ENCODE data around the gene HSPA12B. TPM values are rescaled to one million over a fixed set of nuclear protein-coding genes. Genes with fewer than 3 reads are reported as not detected.

HSPA12B gene
- total RNA-seq, 3 donors from 2014 or later (not counting 1 experiment from before 2014, with no cell fraction given), result not detected

DNA sequence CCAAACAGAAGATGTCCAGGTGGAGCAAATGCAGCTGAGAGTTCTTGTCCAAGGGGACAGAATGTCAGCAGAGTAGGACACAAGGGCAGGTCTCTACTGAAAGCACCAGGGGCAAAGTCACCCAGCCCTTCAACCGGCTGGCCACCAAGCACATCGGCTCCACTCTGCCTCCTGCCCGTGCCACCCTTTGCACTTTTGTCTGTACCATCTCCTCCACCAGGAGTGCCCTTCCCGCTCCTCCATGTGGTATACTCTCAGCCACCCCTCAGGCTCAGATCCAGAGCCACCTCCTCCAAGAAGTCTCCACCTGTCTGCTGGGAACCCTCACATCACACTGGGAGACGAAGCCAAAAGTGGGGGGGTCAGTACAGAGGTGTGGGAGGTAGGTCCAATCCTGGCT lies 4.1 kb upstream of the HSPA12B start:
- Histone ChIP-seq H3K27ac (ENCODE audit: low read length) (no peak overlapping the region), H3K4me3 (ENCODE audit: low read length) (no peak overlapping the region), H3K9me3 (ENCODE audit: control insufficient read depth, insufficient read depth, low read length) (no peaks in the 10 kb centered on the region), H3K36me3 (ENCODE audit: control insufficient read depth, insufficient read depth, low read length) (no peaks in the 10 kb centered on the region), H3K4me1 (ENCODE audit: control insufficient read depth, insufficient read depth, low read length) (no peaks in the 10 kb centered on the region), H3K27me3 (ENCODE audit: control insufficient read depth, insufficient read depth, low read length) (peaks cover 12% of the 10 kb centered on the region)
- Mint-ChIP-seq H3K9me3 (no peaks in the 10 kb centered on the region), H3K27me3 (ENCODE audit: low read depth in 2 of 2) (peaks cover 29 to 35% of the 10 kb centered on the region in 2 donors), H3K36me3 (no peaks in the 10 kb centered on the region), H3K4me3 (no peak overlapping the region), H3K4me1 (peaks cover 0 to 4% of the 10 kb centered on the region in 2 donors), H3K27ac (no peak overlapping the region)
- ATAC-seq (no peak), DNase-seq (no peak)
- WGBS (ENCODE audit: insufficient coverage), result 92% methylated on average over 5 of the region's 5 CpGs
- TF ChIP-seq, protein P1, sequence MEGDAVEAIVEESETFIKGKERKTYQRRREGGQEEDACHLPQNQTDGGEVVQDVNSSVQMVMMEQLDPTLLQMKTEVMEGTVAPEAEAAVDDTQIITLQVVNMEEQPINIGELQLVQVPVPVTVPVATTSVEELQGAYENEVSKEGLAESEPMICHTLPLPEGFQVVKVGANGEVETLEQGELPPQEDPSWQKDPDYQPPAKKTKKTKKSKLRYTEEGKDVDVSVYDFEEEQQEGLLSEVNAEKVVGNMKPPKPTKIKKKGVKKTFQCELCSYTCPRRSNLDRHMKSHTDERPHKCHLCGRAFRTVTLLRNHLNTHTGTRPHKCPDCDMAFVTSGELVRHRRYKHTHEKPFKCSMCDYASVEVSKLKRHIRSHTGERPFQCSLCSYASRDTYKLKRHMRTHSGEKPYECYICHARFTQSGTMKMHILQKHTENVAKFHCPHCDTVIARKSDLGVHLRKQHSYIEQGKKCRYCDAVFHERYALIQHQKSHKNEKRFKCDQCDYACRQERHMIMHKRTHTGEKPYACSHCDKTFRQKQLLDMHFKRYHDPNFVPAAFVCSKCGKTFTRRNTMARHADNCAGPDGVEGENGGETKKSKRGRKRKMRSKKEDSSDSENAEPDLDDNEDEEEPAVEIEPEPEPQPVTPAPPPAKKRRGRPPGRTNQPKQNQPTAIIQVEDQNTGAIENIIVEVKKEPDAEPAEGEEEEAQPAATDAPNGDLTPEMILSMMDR (IDR thresholded peaks at IDR 0.05), result no peak
- intact Hi-C loops (cut with micrococcal nuclease), result no loop called here

DNA sequence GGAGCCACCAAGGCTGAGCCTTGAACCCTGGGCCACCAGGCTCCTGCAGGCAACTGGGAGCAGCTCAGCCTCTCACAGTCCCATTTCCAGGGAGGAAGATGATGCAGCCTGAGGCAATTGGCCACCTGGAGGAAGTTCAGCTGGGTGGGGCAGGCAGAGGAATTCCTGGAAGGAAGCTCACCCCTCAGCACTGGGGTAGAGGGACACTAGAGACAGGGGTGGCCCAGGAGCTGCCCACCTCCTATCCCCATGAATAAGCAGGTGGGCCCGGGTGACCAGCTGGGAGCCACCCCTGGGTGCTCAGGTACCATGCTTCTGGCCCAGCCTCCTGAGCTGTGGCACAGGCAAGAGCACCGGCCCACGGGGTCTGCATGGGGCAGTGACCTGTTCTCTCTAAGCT lies 3.6 kb upstream of the HSPA12B start:
- intact Hi-C loops (cut with micrococcal nuclease), result no loop called here
- H3K36me3 ChIP-seq (ENCODE audit: control insufficient read depth, insufficient read depth, low read length), result no peaks in the 10 kb centered on the region
- no peak overlapping the region for H3K4me3 ChIP-seq (ENCODE audit: low read length)
- H3K27me3 ChIP-seq (ENCODE audit: control insufficient read depth, insufficient read depth, low read length), result peaks cover 15% of the 10 kb centered on the region
- ATAC-seq, result no peak
- TF ChIP-seq, protein P1 (IDR thresholded peaks at IDR 0.05), result no peak
- Mint-ChIP-seq H3K36me3 (no peaks in the 10 kb centered on the region), H3K27me3 (ENCODE audit: low read depth in 2 of 2) (peaks cover 35 to 40% of the 10 kb centered on the region in 2 donors), H3K4me3 (no peak overlapping the region), H3K4me1 (peaks cover 0 to 4% of the 10 kb centered on the region in 2 donors), H3K9me3 (no peaks in the 10 kb centered on the region), H3K27ac (no peak overlapping the region)
- H3K9me3 ChIP-seq (ENCODE audit: control insufficient read depth, insufficient read depth, low read length), result no peaks in the 10 kb centered on the region
- no peak for DNase-seq
- WGBS (ENCODE audit: insufficient coverage), result 84% methylated on average over 3 of the region's 3 CpGs
- H3K27ac ChIP-seq (ENCODE audit: low read length), result no peak overlapping the region
- H3K4me1 ChIP-seq (ENCODE audit: control insufficient read depth, insufficient read depth, low read length), result no peaks in the 10 kb centered on the region

DNA sequence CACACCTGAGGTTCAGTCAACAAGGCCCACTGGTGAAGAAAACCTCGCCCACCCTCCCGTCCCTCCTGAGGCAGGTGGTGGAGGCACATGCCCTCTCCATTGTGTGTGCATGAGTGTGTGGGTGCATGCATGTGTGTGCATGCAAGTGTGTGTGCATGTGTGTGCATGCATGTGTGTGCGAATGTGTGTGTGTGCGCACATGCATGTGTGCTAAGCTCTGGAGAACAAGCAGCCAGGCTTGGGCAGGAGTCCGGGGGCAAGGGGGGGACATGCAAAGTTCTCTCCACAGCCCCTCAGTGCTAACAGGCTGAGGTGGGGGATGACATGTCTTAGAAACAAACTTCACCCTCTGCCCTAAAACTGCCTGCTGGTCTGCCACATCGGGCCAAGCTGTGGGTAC lies 3.1 kb upstream of the HSPA12B start:
- Histone ChIP-seq H3K4me3 (ENCODE audit: low read length) (no peak overlapping the region), H3K9me3 (ENCODE audit: control insufficient read depth, insufficient read depth, low read length) (no peaks in the 10 kb centered on the region), H3K27me3 (ENCODE audit: control insufficient read depth, insufficient read depth, low read length) (peaks cover 15% of the 10 kb centered on the region), H3K27ac (ENCODE audit: low read length) (no peak overlapping the region), H3K4me1 (ENCODE audit: control insufficient read depth, insufficient read depth, low read length) (no peaks in the 10 kb centered on the region), H3K36me3 (ENCODE audit: control insufficient read depth, insufficient read depth, low read length) (no peaks in the 10 kb centered on the region)
- DNase-seq, result no peak
- ATAC-seq, result no peak
- WGBS (ENCODE audit: insufficient coverage), result 93% methylated on average over 6 of the region's 6 CpGs
- H3K36me3 Mint-ChIP-seq, result no peaks in the 10 kb centered on the region
- no peaks in the 10 kb centered on the region for H3K9me3 Mint-ChIP-seq
- intact Hi-C loops (cut with micrococcal nuclease), result no loop called here
- H3K27me3 Mint-ChIP-seq (ENCODE audit: low read depth in 2 of 2), result peaks cover 35 to 40% of the 10 kb centered on the region in 2 donors
- TF ChIP-seq, protein P1 (IDR thresholded peaks at IDR 0.05), result no peak
- peaks cover 0 to 4% of the 10 kb centered on the region in 2 donors for H3K4me1 Mint-ChIP-seq
- H3K4me3 Mint-ChIP-seq, result no peak overlapping the region
- H3K27ac Mint-ChIP-seq, result no peak overlapping the region

DNA sequence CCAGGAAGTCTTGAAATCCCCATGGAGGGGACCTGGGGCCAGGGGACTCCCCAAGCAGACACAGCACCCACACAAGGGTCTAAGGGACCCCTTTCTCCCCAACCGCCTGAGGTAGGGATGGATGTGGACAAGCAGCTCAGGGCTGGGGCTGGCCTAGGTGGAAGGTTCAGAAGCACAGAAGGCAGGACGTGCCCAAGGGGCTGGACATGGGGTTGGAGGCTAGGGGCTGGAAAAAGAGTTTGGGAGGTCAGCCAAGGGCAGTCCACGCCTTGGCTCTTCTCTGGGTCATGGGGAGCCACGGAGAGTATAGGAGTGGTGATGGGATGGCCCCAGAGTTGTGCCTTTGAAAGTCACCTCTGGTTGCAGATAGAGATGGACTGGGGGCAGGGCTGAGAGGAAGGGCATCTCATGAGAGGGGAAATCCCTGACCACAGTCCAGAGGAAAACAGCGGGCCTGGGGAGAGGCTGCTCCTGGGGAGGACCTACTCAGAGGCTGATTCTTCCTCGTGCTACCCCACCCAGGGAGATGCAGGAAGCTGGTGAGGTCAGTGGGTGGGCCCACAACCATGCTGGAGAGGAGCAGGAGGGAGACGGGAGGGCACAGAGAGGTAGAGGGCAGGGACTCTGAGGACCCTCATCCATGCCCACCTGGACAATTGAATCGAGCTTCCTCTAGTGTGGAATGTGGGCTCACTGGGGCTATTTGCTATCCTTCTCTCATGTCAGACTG lies 2.5 kb upstream of the HSPA12B start:
- no peaks in the 10 kb centered on the region for H3K36me3 ChIP-seq (ENCODE audit: control insufficient read depth, insufficient read depth, low read length)
- H3K9me3 ChIP-seq (ENCODE audit: control insufficient read depth, insufficient read depth, low read length), result no peaks in the 10 kb centered on the region
- H3K36me3 Mint-ChIP-seq, result no peaks in the 10 kb centered on the region
- H3K27ac Mint-ChIP-seq, result no peak overlapping the region
- DNase-seq (no peak), ATAC-seq (peak in 1 of 3 donors; percentile 15)
- peaks cover 0 to 4% of the 10 kb centered on the region in 2 donors for H3K4me1 Mint-ChIP-seq
- intact Hi-C loops (cut with micrococcal nuclease), result no loop called here
- H3K9me3 Mint-ChIP-seq, result no peaks in the 10 kb centered on the region
- no peak overlapping the region for H3K4me3 Mint-ChIP-seq
- H3K27me3 Mint-ChIP-seq (ENCODE audit: low read depth in 2 of 2), result peaks cover 35 to 42% of the 10 kb centered on the region in 2 donors
- H3K27me3 ChIP-seq (ENCODE audit: control insufficient read depth, insufficient read depth, low read length), result peaks cover 15% of the 10 kb centered on the region
- 62% methylated on average over 8 of the region's 8 CpGs for WGBS (ENCODE audit: insufficient coverage)
- no peaks in the 10 kb centered on the region for H3K4me1 ChIP-seq (ENCODE audit: control insufficient read depth, insufficient read depth, low read length)
- TF ChIP-seq, protein P1 (IDR thresholded peaks at IDR 0.05), result no peak
- no peak overlapping the region for H3K4me3 ChIP-seq (ENCODE audit: low read length)
- no peak overlapping the region for H3K27ac ChIP-seq (ENCODE audit: low read length)
